WTC11 (cell line): ENCODE results near the gene MKI67. TPM values are rescaled to one million over a fixed set of nuclear protein-coding genes. Genes with fewer than 3 reads are reported as not detected.

Source experiments
- ATAC-seq: fragments of 200-7000 bp; cut with Tn5 transposase; 2 replicates; pipeline ENCODE4 v1.10.0; 2021; ENCODE audit warnings: mild to moderate bottlenecking, moderate library complexity
- CTCF ChIA-PET: fragments of 300-600 bp; sonication (Branson Sonifier 250); formaldehyde crosslinking; loops from one replicate; lab custom pipeline; 2021; ENCODE audit warnings: antibody characterized with exemption; lab: Charles Lee
- POLR2A ChIA-PET: fragments of 350-600 bp; sonication (Branson Sonifier 250); formaldehyde crosslinking; loops from one replicate; lab custom pipeline; 2021; ENCODE audit warnings: antibody characterized with exemption; lab: Charles Lee
- DNase-seq: peaks from one replicate; pipeline ENCODE4 v3.0.0; 2021; ENCODE audit warnings: low spot score
- H3K27ac Mint-ChIP-seq: 2 replicates; pipeline ENCODE4 v1.8.0; 2021; ENCODE audit warnings: mixed read lengths
- H3K27me3 Mint-ChIP-seq: 2 replicates; pipeline ENCODE4 v1.8.0; 2021; ENCODE audit warnings: low read depth, mild to moderate bottlenecking, moderate library complexity, mixed read lengths
- H3K36me3 Mint-ChIP-seq: 2 replicates; pipeline ENCODE4 v1.8.0; 2021; ENCODE audit warnings: mixed read lengths
- H3K4me1 Mint-ChIP-seq: 2 replicates; pipeline ENCODE4 v1.8.0; 2022; ENCODE audit warnings: mixed read lengths
- H3K4me3 Mint-ChIP-seq: 2 replicates; pipeline ENCODE4 v1.8.0; 2021; ENCODE audit warnings: mild to moderate bottlenecking, moderate library complexity, mixed read lengths
- H3K9me3 Mint-ChIP-seq: 2 replicates; pipeline ENCODE4 v1.8.0; 2021; ENCODE audit warnings: mixed read lengths
- AFF4 ChIP-seq: sonication (generic); formaldehyde crosslinking; IDR thresholded peaks from 2 replicates; pipeline ENCODE4 v1.8.1; 2023; ENCODE audit warnings: mild to moderate bottlenecking, missing genetic modification reagents, borderline replicate concordance
- CDX4 ChIP-seq: fragments of 250-450 bp; sonication (Bioruptor Pico); IDR thresholded peaks from 2 replicates; pipeline ENCODE4 v1.9.0; 2021; ENCODE audit warnings: moderate library complexity, mild to moderate bottlenecking, inconsistent platforms, borderline replicate concordance
- E2F5 ChIP-seq: sonication (generic); formaldehyde crosslinking; IDR thresholded peaks from 2 replicates; pipeline ENCODE4 v1.8.1; 2022; ENCODE audit warnings: mild to moderate bottlenecking, moderate library complexity, missing genetic modification reagents
- ELF4 ChIP-seq: sonication (generic); formaldehyde crosslinking; IDR thresholded peaks from 2 replicates; pipeline ENCODE4 v1.8.1; 2022; ENCODE audit warnings: low read depth, mild to moderate bottlenecking, moderate library complexity, missing genetic modification reagents
- FOXJ3 ChIP-seq: sonication (generic); formaldehyde crosslinking; IDR thresholded peaks from 2 replicates; pipeline ENCODE4 v1.9.0; 2021; ENCODE audit warnings: missing genetic modification reagents, mild to moderate bottlenecking, borderline replicate concordance
- HMGA2 ChIP-seq: fragments of 250-450 bp; sonication (Bioruptor Pico); IDR thresholded peaks from 2 replicates; pipeline ENCODE4 v1.4.0; 2021; ENCODE audit warnings: mild to moderate bottlenecking, moderate library complexity
- IRF1 ChIP-seq: sonication (generic); formaldehyde crosslinking; IDR thresholded peaks from 2 replicates; pipeline ENCODE4 v1.8.0; 2023; ENCODE audit warnings: missing genetic modification reagents
- NFATC4 ChIP-seq: fragments of 250-450 bp; sonication (Bioruptor Pico); IDR thresholded peaks from 2 replicates; pipeline ENCODE4 v1.9.0; 2021; ENCODE audit warnings: mild to moderate bottlenecking
- SMAD4 ChIP-seq: sonication (generic); formaldehyde crosslinking; IDR thresholded peaks from 2 replicates; pipeline ENCODE4 v1.8.0; 2022; ENCODE audit warnings: mild to moderate bottlenecking, missing genetic modification reagents
- STAT6 ChIP-seq: sonication (generic); formaldehyde crosslinking; conservative IDR thresholded peaks from 2 replicates; pipeline ENCODE4 v1.8.1; 2023; ENCODE audit warnings: mild to moderate bottlenecking, low read depth, missing genetic modification reagents, moderate library complexity
- USF2 ChIP-seq: sonication (generic); formaldehyde crosslinking; IDR thresholded peaks from 2 replicates; pipeline ENCODE4 v1.8.1; 2023; ENCODE audit warnings: mild to moderate bottlenecking, missing genetic modification reagents, moderate library complexity
- ZBTB21 ChIP-seq: sonication (generic); formaldehyde crosslinking; IDR thresholded peaks from 2 replicates; pipeline ENCODE4 v1.8.1; 2023; ENCODE audit warnings: mild to moderate bottlenecking, missing genetic modification reagents, borderline replicate concordance
- ZNF138 ChIP-seq: sonication (generic); formaldehyde crosslinking; conservative IDR thresholded peaks from 2 replicates; pipeline ENCODE4 v1.8.1; 2022; ENCODE audit warnings: mild to moderate bottlenecking, moderate library complexity, missing genetic modification reagents
- ZNF232 ChIP-seq: sonication (generic); formaldehyde crosslinking; IDR thresholded peaks from 2 replicates; pipeline ENCODE4 v1.8.0; 2022; ENCODE audit warnings: mild to moderate bottlenecking, missing genetic modification reagents
- ZNF263 ChIP-seq: sonication (generic); formaldehyde crosslinking; IDR thresholded peaks from 2 replicates; pipeline ENCODE4 v1.8.1; 2022; ENCODE audit warnings: low read depth, mild to moderate bottlenecking, moderate library complexity, missing genetic modification reagents
- ZNF423 ChIP-seq: fragments of 250-450 bp; sonication (Bioruptor Pico); IDR thresholded peaks from 2 replicates; pipeline ENCODE4 v2.1.2; 2022; ENCODE audit warnings: mild to moderate bottlenecking, moderate library complexity
- total RNA-seq: library from RNA; stranded (reverse); gene quantifications from 3 replicates; pipeline ENCODE4 v1.2.3, GENCODE V29; 2021

Gene MKI67
- total RNA-seq, 1 experiment from 2014 or later: 118 TPM

GRCh38 chr10:128152741-128153580 is 26.7 kb upstream of the MKI67 start (continued):
- TF ChIP-seq AFF4 (CRISPR knock-in tag): no peak
- no peak for TF ChIP-seq CDX4 (CRISPR knock-in tag)
- TF ChIP-seq E2F5 (CRISPR knock-in tag): no peak
- TF ChIP-seq FOXJ3 (CRISPR knock-in tag): no peak
- TF ChIP-seq ZNF423: no peak
- no peak for TF ChIP-seq ZNF232 (CRISPR knock-in tag)

GRCh38 chr10:128151031-128151430 is 24.8 kb upstream of the MKI67 start:
- H3K27me3 Mint-ChIP-seq: peaks cover 13% of the 10 kb centered on the region
- peaks cover 13% of the 10 kb centered on the region for H3K4me1 Mint-ChIP-seq
- ChIA-PET POLR2A (no interaction called here), CTCF (interaction anchor here (1.7 to 2.8 kb wide), 3 partner anchors 27 to 82 kb away, joined by 4 to 11 read pairs (median 10); no protein-coding TSS in a partner anchor)
- no peak for TF ChIP-seq ZNF138 (CRISPR knock-in tag)
- no peak for TF ChIP-seq IRF1 (CRISPR knock-in tag)
- TF ChIP-seq USF2 (CRISPR knock-in tag): no peak
- no peak for TF ChIP-seq ZNF232 (CRISPR knock-in tag)
- no peaks in the 10 kb centered on the region for H3K36me3 Mint-ChIP-seq
- H3K4me3 Mint-ChIP-seq: peak overlapping the region; percentile 64
- no peak overlapping the region for H3K27ac Mint-ChIP-seq
- ATAC-seq: no peak
- H3K9me3 Mint-ChIP-seq: 0 out of 2 replicates have a peak, but pooled peaks cover 3% of the 10 kb centered on the region
- DNase-seq: no peak

GRCh38 chr10:128150561-128150960 is 24.3 kb upstream of the MKI67 start:
- ATAC-seq (no peak; the same call in 1 of the 2 replicates), DNase-seq (no peak)
- peaks cover 13% of the 10 kb centered on the region for H3K4me1 Mint-ChIP-seq
- peak overlapping the region; percentile 64 for H3K4me3 Mint-ChIP-seq
- no peak overlapping the region for H3K27ac Mint-ChIP-seq
- H3K36me3 Mint-ChIP-seq: no peaks in the 10 kb centered on the region
- 0 out of 2 replicates have a peak, but pooled peaks cover 3% of the 10 kb centered on the region for H3K9me3 Mint-ChIP-seq
- CTCF ChIA-PET: interaction anchor here (1.7 to 2.8 kb wide), 3 partner anchors 27 to 81 kb away, joined by 4 to 11 read pairs (median 10); no protein-coding TSS in a partner anchor
- H3K27me3 Mint-ChIP-seq: peaks cover 13% of the 10 kb centered on the region
- TF ChIP-seq NFATC4 (CRISPR knock-in tag): no peak
- TF ChIP-seq SMAD4 (CRISPR knock-in tag): no peak
- no peak for TF ChIP-seq ELF4 (CRISPR knock-in tag)
- TF ChIP-seq ZBTB21: no peak
- TF ChIP-seq HMGA2 (CRISPR knock-in tag): no peak
- TF ChIP-seq ZNF263 (CRISPR knock-in tag): no peak
- TF ChIP-seq AFF4 (CRISPR knock-in tag): no peak
- TF ChIP-seq STAT6 (CRISPR knock-in tag): no peak
- POLR2A ChIA-PET: no interaction called here
